ENCODE measurements around the gene CMIP. TPM values are rescaled to one million over a fixed set of nuclear protein-coding genes. Genes with fewer than 3 reads are reported as not detected.
A peak's percentile ranks its signal among the peaks of the same experiment; 100 is the strongest.

Gene CMIP
- total RNA-seq, 1 experiment from 2014 or later: 68.0 TPM

DNA sequence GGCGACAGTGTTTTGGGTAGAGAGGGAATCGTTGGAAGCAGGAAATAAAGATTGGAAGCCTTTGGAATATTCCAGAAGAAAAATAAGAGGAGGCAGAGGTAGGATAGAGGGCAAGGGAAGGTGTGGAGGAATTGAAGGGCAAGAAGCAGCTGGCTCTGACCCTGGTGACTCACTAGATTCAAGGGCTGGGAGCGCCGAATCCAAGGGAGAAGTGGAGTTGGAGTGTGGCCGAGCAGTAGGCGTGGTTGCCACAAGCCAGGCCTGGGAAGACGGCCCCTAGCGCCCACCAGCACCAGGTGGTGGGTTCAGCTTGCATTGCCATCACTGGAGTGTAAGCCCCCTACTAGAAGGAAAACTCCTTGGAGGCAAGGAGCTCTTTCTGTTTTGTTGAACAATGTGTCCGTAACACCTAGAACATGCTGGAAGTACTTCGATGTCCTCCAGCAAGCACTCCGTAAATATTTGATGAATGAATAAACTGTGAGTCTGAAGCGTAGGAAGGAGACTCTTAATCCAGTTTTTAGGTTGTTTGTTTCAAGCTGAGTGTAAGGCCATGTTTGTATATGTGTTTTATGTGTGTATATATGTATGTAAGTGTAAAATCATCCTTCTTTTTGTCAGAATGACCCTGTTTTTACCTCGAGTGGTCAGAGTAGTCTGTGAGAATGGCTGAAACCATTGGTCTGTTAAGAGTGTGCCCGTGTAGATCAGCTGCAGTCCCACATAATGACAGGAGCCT, 139.5 kb downstream of the CMIP start:
- H3K4me3 Mint-ChIP-seq (ENCODE audit: unreplicated experiment): no peak overlapping the region
- intact Hi-C loops (cut with micrococcal nuclease; ENCODE audit: unreplicated experiment): loop anchor here (5.0 kb wide), 2 partner anchors 52 to 113 kb away; no protein-coding TSS in a partner anchor
- Histone ChIP-seq H3K9me3 (no peaks in the 10 kb centered on the region), H3K4me3 (ENCODE audit: low read depth, low read length) (no peak overlapping the region), H3K4me1 (peaks cover 60% of the 10 kb centered on the region), H3K36me3 (ENCODE audit: control insufficient read depth, insufficient read depth, low read length) (no peaks in the 10 kb centered on the region), H3K27me3 (replicated peaks; ENCODE audit: control insufficient read depth, insufficient read depth, low read length) (no peaks in the 10 kb centered on the region)
- CTCF ChIA-PET: no interaction called here
- DNase-seq: no peak
- TF ChIP-seq, protein P1, sequence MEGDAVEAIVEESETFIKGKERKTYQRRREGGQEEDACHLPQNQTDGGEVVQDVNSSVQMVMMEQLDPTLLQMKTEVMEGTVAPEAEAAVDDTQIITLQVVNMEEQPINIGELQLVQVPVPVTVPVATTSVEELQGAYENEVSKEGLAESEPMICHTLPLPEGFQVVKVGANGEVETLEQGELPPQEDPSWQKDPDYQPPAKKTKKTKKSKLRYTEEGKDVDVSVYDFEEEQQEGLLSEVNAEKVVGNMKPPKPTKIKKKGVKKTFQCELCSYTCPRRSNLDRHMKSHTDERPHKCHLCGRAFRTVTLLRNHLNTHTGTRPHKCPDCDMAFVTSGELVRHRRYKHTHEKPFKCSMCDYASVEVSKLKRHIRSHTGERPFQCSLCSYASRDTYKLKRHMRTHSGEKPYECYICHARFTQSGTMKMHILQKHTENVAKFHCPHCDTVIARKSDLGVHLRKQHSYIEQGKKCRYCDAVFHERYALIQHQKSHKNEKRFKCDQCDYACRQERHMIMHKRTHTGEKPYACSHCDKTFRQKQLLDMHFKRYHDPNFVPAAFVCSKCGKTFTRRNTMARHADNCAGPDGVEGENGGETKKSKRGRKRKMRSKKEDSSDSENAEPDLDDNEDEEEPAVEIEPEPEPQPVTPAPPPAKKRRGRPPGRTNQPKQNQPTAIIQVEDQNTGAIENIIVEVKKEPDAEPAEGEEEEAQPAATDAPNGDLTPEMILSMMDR (IDR thresholded peaks at IDR 0.05; ENCODE audit: insufficient read depth in 1 of 2, low read depth in 1 of 2, low read length in 1 of 2, severe bottlenecking in 1 of 2, unreplicated experiment in 1 of 2): no peak
- BruUV-seq (replicated peaks): no TSS peak
- POLR2A ChIA-PET: no interaction called here
- H3K4me1 Mint-ChIP-seq (ENCODE audit: low read depth, unreplicated experiment): peaks cover 59% of the 10 kb centered on the region
- H3K27ac Mint-ChIP-seq (ENCODE audit: unreplicated experiment): peak overlapping the region; percentile 64
- no peaks in the 10 kb centered on the region for H3K9me3 Mint-ChIP-seq (ENCODE audit: unreplicated experiment)
- H3K27me3 Mint-ChIP-seq (ENCODE audit: insufficient read depth, unreplicated experiment): no peaks in the 10 kb centered on the region
- peaks cover 23% of the 10 kb centered on the region for H3K36me3 Mint-ChIP-seq (ENCODE audit: insufficient read depth, unreplicated experiment)

DNA sequence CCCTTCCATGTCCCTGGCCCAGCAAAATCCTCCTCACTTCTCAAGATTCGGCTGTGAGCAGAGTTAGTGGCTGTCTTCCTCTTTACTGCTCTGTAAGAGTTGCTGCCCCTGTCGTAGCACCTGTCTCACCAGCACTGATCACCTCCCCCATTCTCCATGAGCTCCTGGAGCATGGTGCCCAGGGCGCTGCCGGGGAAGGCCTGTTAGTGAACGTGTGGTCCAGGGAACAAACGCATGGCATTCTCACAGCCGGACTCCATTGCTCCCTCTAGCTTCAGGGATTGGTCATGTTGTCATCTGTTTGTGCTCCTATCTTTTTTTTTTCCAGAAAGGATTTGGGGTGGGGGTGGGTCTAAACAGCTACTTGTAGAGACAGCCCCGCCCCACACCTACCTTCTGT, 141.2 kb downstream of the CMIP start:
- ChIA-PET CTCF (interaction anchor here (0.6 to 1.2 kb wide), 6 partner anchors 12 to 180 kb away, joined by 3 to 5 read pairs (median 4); no protein-coding TSS in a partner anchor), POLR2A (interaction anchor here (0.7 kb wide), 1 partner anchor 180 kb away, joined by 3 read pairs; no protein-coding TSS in a partner anchor)
- no TSS peak for BruUV-seq (replicated peaks)
- peaks cover 26% of the 10 kb centered on the region for H3K36me3 Mint-ChIP-seq (ENCODE audit: insufficient read depth, unreplicated experiment)
- peak; percentile 59 for DNase-seq
- peaks cover 56% of the 10 kb centered on the region for H3K4me1 Mint-ChIP-seq (ENCODE audit: low read depth, unreplicated experiment)
- H3K9me3 Mint-ChIP-seq (ENCODE audit: unreplicated experiment): no peaks in the 10 kb centered on the region
- H3K4me3 ChIP-seq (ENCODE audit: low read depth, low read length): no peak overlapping the region
- H3K27ac Mint-ChIP-seq (ENCODE audit: unreplicated experiment): peak overlapping the region; percentile 93
- H3K4me3 Mint-ChIP-seq (ENCODE audit: unreplicated experiment): peak overlapping the region; percentile 48
- TF ChIP-seq, protein P1 (IDR thresholded peaks at IDR 0.05; ENCODE audit: insufficient read depth in 1 of 2, low read depth in 1 of 2, low read length in 1 of 2, severe bottlenecking in 1 of 2, unreplicated experiment in 1 of 2): peak; percentile 37 to 46
- no peaks in the 10 kb centered on the region for H3K27me3 ChIP-seq (replicated peaks; ENCODE audit: control insufficient read depth, insufficient read depth, low read length)
- no peaks in the 10 kb centered on the region for H3K9me3 ChIP-seq
- H3K27me3 Mint-ChIP-seq (ENCODE audit: insufficient read depth, unreplicated experiment): no peaks in the 10 kb centered on the region
- peaks cover 56% of the 10 kb centered on the region for H3K4me1 ChIP-seq
- intact Hi-C loops (cut with micrococcal nuclease; ENCODE audit: unreplicated experiment): loop anchor here (1.0 to 2.0 kb wide), 5 partner anchors 15 to 180 kb away; no protein-coding TSS in a partner anchor
- no peaks in the 10 kb centered on the region for H3K36me3 ChIP-seq (ENCODE audit: control insufficient read depth, insufficient read depth, low read length)

DNA sequence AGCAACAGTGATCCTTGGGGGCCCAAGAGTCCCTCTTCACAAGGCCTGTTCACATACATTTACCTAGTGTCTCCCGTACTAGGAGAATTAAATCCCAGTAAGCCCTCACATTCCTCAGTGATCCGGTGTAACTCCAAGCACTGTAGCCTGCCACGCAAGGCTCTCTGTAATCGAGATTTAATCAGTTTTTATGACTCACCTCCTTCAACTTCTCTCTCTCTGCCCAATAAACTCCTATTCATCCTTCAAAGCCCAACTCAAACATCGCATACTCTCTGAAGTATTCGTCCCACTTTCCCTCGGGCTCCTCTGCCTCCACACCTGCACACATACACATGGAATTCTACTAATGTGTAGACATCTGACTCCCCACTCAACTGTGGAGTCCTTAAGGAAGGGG, 141.8 kb downstream of the CMIP start:
- Histone ChIP-seq H3K36me3 (ENCODE audit: control insufficient read depth, insufficient read depth, low read length) (no peaks in the 10 kb centered on the region), H3K27me3 (replicated peaks; ENCODE audit: control insufficient read depth, insufficient read depth, low read length) (no peaks in the 10 kb centered on the region), H3K4me1 (peaks cover 50% of the 10 kb centered on the region), H3K9me3 (no peaks in the 10 kb centered on the region), H3K4me3 (ENCODE audit: low read depth, low read length) (no peak overlapping the region)
- Mint-ChIP-seq H3K4me3 (ENCODE audit: unreplicated experiment) (no peak overlapping the region), H3K36me3 (ENCODE audit: insufficient read depth, unreplicated experiment) (peaks cover 32% of the 10 kb centered on the region), H3K9me3 (ENCODE audit: unreplicated experiment) (no peaks in the 10 kb centered on the region), H3K4me1 (ENCODE audit: low read depth, unreplicated experiment) (peaks cover 52% of the 10 kb centered on the region), H3K27me3 (ENCODE audit: insufficient read depth, unreplicated experiment) (no peaks in the 10 kb centered on the region), H3K27ac (ENCODE audit: unreplicated experiment) (peak overlapping the region; percentile 93)
- BruUV-seq (replicated peaks): no TSS peak
- peak; percentile 59 to 66 for DNase-seq
- CTCF ChIA-PET: interaction anchor here (1.1 to 1.2 kb wide), 2 partner anchors 12 to 181 kb away, joined by 3 to 4 read pairs; no protein-coding TSS in a partner anchor
- TF ChIP-seq, protein P1 (IDR thresholded peaks at IDR 0.05; ENCODE audit: insufficient read depth in 1 of 2, low read depth in 1 of 2, low read length in 1 of 2, severe bottlenecking in 1 of 2, unreplicated experiment in 1 of 2): no peak
- POLR2A ChIA-PET: no interaction called here
- intact Hi-C loops (cut with micrococcal nuclease; ENCODE audit: unreplicated experiment): loop anchor here (1.0 to 2.0 kb wide), 4 partner anchors 14 to 181 kb away; no protein-coding TSS in a partner anchor
